NB4 (cell line): Measurements from ENCODE around the gene SH2D7.

Experiments
- DNase-seq: peaks from one replicate; pipeline ENCODE4 v3.0.0; 2010; ENCODE audit warnings: low read depth
- H3K4me3 ChIP-seq: one replicate; pipeline ENCODE4 v1.5.1; 2011; ENCODE audit warnings: mild to moderate bottlenecking, low read depth, low read length, moderate library complexity
- MYC ChIP-seq: IDR thresholded peaks from 2 replicates; pipeline ENCODE4 v1.6.1; 2011; ENCODE audit warnings: low read depth, low read length
- POLR2A ChIP-seq: IDR thresholded peaks from 2 replicates; pipeline ENCODE4 v1.6.1; 2011; ENCODE audit warnings: mild to moderate bottlenecking; ENCODE audit not compliant: insufficient read length; ENCODE audit errors: extremely low read depth
- TF ChIP-seq, protein P1 (sequence below): IDR thresholded peaks from 2 replicates; pipeline ENCODE4 v1.6.1; 2011; ENCODE audit warnings: low read depth, low read length
- TF ChIP-seq, protein P2 (sequence below): IDR thresholded peaks from one replicate; pipeline ENCODE4 v1.5.1; 2012; ENCODE audit warnings: low read depth, low read length

Gene SH2D7

DNA sequence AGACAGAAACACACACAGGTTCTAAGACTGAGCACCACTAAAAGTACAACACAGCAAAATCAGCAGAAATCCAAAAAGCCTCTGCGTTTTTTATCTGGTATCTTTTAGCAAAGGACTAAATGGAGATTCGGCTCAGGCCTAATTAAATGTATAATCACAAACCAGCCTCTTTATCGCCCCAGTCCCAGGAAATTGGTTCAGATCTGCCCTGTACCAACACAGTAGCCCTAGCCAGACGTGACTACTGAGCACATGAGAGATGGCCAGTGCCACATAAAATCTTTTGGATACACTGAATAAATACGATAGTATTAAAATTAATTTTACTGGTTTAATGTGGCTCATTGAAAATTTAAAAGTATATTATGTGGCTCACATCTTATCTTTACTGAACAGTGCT lies 34.6 kb upstream of the SH2D7 start:
- DNase-seq, result no peak
- H3K4me3 ChIP-seq, result no peak overlapping the region
- no peak for TF ChIP-seq POLR2A
- no peak for TF ChIP-seq MYC
- TF ChIP-seq, protein P1, sequence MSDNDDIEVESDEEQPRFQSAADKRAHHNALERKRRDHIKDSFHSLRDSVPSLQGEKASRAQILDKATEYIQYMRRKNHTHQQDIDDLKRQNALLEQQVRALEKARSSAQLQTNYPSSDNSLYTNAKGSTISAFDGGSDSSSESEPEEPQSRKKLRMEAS, result no peak
- TF ChIP-seq, protein P2, sequence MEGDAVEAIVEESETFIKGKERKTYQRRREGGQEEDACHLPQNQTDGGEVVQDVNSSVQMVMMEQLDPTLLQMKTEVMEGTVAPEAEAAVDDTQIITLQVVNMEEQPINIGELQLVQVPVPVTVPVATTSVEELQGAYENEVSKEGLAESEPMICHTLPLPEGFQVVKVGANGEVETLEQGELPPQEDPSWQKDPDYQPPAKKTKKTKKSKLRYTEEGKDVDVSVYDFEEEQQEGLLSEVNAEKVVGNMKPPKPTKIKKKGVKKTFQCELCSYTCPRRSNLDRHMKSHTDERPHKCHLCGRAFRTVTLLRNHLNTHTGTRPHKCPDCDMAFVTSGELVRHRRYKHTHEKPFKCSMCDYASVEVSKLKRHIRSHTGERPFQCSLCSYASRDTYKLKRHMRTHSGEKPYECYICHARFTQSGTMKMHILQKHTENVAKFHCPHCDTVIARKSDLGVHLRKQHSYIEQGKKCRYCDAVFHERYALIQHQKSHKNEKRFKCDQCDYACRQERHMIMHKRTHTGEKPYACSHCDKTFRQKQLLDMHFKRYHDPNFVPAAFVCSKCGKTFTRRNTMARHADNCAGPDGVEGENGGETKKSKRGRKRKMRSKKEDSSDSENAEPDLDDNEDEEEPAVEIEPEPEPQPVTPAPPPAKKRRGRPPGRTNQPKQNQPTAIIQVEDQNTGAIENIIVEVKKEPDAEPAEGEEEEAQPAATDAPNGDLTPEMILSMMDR, result no peak

- no peak overlapping the region for H3K4me3 ChIP-seq
- DNase-seq, result no peak
- TF ChIP-seq, protein P1, result no peak
- TF ChIP-seq POLR2A (no peak), MYC (no peak)
- TF ChIP-seq, protein P2, result no peak
Measured at GRCh38 chr15:78058401-78058935, 33.9 kb upstream of the SH2D7 start.

DNA sequence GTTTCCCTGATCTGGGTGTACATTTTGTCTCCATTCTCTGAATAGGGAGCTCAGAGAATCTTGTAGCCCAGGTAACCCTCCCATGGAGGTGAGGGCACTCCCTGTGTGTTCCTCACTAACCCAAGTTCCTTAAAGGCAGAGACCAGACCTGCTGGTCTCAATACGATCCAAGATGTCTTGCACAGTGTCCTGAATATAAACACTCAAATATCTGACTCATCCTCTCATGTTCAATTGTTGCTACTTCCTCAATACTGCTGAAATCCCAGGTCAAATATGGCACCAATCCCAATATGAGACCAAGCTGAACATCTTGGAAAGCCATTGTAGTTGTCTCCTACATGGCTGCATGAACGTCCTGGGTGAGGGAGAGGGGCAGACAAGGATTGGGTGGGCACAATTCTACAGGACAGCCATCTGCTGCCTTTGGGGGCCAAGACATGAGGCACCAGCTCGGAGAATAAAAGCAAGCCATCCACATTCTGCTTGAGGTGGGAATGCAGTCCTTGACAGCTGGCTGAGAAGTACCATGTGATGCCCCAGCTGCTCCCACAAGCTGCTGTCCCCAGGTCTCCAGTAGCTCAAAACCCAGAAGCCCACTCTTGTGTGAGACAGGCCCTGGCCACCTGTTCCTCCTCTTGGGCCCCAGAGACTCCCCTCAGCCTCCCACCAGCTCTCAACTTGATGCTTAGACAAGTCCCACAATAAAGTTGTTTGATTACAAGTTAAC lies 33.1 kb upstream of the SH2D7 start:
- no peak overlapping the region for H3K4me3 ChIP-seq
- peak; percentile 69 for DNase-seq
- TF ChIP-seq, protein P1, result peak; percentile 60
- no peak for TF ChIP-seq MYC

DNA sequence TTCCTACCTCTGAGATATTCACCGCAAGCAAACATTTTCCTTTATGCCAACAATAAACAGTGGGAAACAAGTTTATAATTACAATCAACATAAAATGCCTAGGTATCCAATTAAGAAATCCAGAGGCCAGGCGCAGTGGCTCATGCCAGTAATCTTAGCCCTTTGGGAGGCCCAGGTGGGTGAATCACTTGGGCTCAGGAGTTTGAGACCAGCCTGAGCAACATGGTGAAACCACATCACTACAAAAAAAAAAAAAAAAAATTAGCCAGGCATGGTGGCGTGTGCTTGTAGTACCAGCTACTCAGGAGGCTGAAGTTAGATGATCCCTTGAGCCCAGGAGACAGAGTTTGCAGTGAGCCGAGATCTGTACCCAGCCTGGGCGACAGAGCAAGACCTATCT lies 32.1 kb upstream of the SH2D7 start:
- H3K4me3 ChIP-seq, result no peak overlapping the region
- TF ChIP-seq, protein P1, result no peak
- TF ChIP-seq POLR2A (no peak), MYC (no peak)
- TF ChIP-seq, protein P2, result no peak
- no peak for DNase-seq

GRCh38 chr15:78061963-78062427 lies 30.4 kb upstream of the SH2D7 start:
- peak; percentile 80 for DNase-seq
- TF ChIP-seq, protein P1, result peak; percentile 58
- TF ChIP-seq, protein P2, result no peak
- TF ChIP-seq MYC, result peak; percentile 69
- TF ChIP-seq POLR2A, result no peak
- peak overlapping the region; percentile 61 for H3K4me3 ChIP-seq

DNA sequence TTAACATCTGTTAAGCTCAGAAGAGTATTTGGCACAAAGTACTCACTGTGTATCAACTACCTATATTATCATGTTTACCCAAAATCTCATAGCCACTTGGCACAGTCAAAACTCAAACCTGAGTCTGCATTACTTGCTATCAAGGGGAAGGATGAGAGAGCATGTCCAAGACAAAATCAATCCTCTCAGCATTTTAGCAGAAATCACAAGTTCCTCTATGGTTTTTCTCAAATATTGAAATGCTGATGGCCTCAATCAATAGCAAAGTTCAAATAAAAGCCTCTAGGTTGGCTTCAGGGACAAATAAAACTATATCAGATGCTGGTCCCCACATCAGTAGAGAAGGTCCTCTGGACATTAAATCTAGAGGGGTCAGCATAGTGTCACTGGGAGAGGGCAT lies 29.1 kb upstream of the SH2D7 start:
- TF ChIP-seq, protein P1, result no peak
- TF ChIP-seq POLR2A (no peak), MYC (no peak)
- TF ChIP-seq, protein P2, result no peak
- H3K4me3 ChIP-seq, result no peak overlapping the region
- no peak for DNase-seq
